Liver (tissue), 9 donors: ENCODE results near the gene SMAD7. TPM values are rescaled to one million over a fixed set of nuclear protein-coding genes. Genes with fewer than 3 reads are reported as not detected.

Experiments
- DNase-seq: peaks from one replicate; pipeline ENCODE4 v3.0.0-alpha.2; 2017; ENCODE audit warnings: low spot score
- H3K27ac ChIP-seq, 2 donors: one replicate each; pipeline ENCODE4 v1.7.0; 2013; ENCODE audit warnings: inconsistent platforms in 2 of 2, low read length in 2 of 2, control low read depth in 1 of 2, low read depth in 1 of 2, mild to moderate bottlenecking in 1 of 2
- H3K27me3 ChIP-seq, 4 donors: one replicate each; pipeline versions ENCODE4 v1.6.1 to v1.7.0; 2013; ENCODE audit warnings: low read length in 3 of 4, inconsistent platforms in 1 of 4, mild to moderate bottlenecking in 1 of 4, moderate library complexity in 1 of 4; ENCODE audit not compliant: control insufficient read depth in 4 of 4, insufficient read depth in 4 of 4
- H3K36me3 ChIP-seq, 4 donors: one replicate each; pipeline versions ENCODE4 v1.6.1 to v1.7.0; 2013; ENCODE audit warnings: low read length in 3 of 4, mild to moderate bottlenecking in 3 of 4, low read depth in 1 of 4, moderate library complexity in 1 of 4; ENCODE audit not compliant: control insufficient read depth in 4 of 4, insufficient read depth in 3 of 4
- H3K4me1 ChIP-seq, 4 donors: one replicate each; pipeline versions ENCODE4 v1.6.1 to v1.7.0; 2013; ENCODE audit warnings: low read length in 3 of 4, mild to moderate bottlenecking in 3 of 4, moderate library complexity in 1 of 4; ENCODE audit not compliant: control insufficient read depth in 4 of 4, insufficient read depth in 4 of 4
- H3K4me3 ChIP-seq, 3 donors: one replicate each; pipeline versions ENCODE4 v1.6.1 to v1.7.0; 2013; ENCODE audit warnings: low read length in 3 of 3, control low read depth in 1 of 3, low read depth in 1 of 3, mild to moderate bottlenecking in 1 of 3
- H3K9ac ChIP-seq, 2 donors: one replicate each; pipeline ENCODE4 v1.7.0; 2013; ENCODE audit warnings: low read length in 2 of 2, mild to moderate bottlenecking in 2 of 2, moderate library complexity in 2 of 2, control low read depth in 1 of 2, low read depth in 1 of 2
- H3K9me3 ChIP-seq, 4 donors: one replicate each; pipeline versions ENCODE4 v1.6.1 to v1.7.0; 2013; ENCODE audit warnings: low read length in 3 of 4; ENCODE audit not compliant: control insufficient read depth in 4 of 4
- FOXA2 ChIP-seq: IDR thresholded peaks from 2 replicates; pipeline ENCODE4 v1.6.1; 2016; ENCODE audit warnings: antibody characterized with exemption
- GABPA ChIP-seq, 2 donors: IDR thresholded peaks in 1 of 2; conservative IDR thresholded peaks in 1 of 2; 2 replicates each; pipeline ENCODE4 v1.6.1; 2016; ENCODE audit warnings: antibody characterized with exemption in 2 of 2, mild to moderate bottlenecking in 1 of 2, moderate library complexity in 1 of 2
- HNF4G ChIP-seq: IDR thresholded peaks from 2 replicates; pipeline ENCODE4 v1.6.1; 2016; ENCODE audit warnings: antibody characterized with exemption
- JUND ChIP-seq, 2 donors: IDR thresholded peaks; 2 replicates each; pipeline ENCODE4 v1.6.1; 2016; ENCODE audit warnings: antibody characterized with exemption in 2 of 2
- MAX ChIP-seq: IDR thresholded peaks from 2 replicates; pipeline ENCODE4 v1.6.1; 2016; ENCODE audit warnings: antibody characterized with exemption
- RAD21 ChIP-seq, 2 donors: IDR thresholded peaks; 2 replicates each; pipeline ENCODE4 v1.6.1; 2016; ENCODE audit warnings: antibody characterized with exemption in 2 of 2, mild to moderate bottlenecking in 2 of 2
- RXRA ChIP-seq, 2 donors: IDR thresholded peaks; 2 replicates each; pipeline ENCODE4 v1.6.1; 2017 to 2018; ENCODE audit warnings: antibody characterized with exemption in 2 of 2, mild to moderate bottlenecking in 1 of 2
- SP1 ChIP-seq: IDR thresholded peaks from 2 replicates; pipeline ENCODE4 v1.6.1; 2018; ENCODE audit warnings: antibody characterized with exemption, mild to moderate bottlenecking
- YY1 ChIP-seq: IDR thresholded peaks from 2 replicates; pipeline ENCODE4 v1.6.1; 2016; ENCODE audit warnings: antibody characterized with exemption, mild to moderate bottlenecking
- WGBS: extraction: QIAGEN DNeasy Blood & Tissue Kit; methylation state at CpG from one replicate; pipeline ENCODE4 v1.1.7; 2013; 5-methylcytosine and 5-hydroxymethylcytosine counted together
- polyA plus RNA-seq, 2 donors: library from polyadenylated mRNA; stranded (reverse) in 1 of 2; unstranded in 1 of 2; fragments of 200-250 nt in 1 of 2; fragments of >200 nt in 1 of 2; fragmentation: Nextera tagmentation in 1 of 2; extraction: Ambion mirVana in 1 of 2; gene quantifications; one replicate each; pipeline versions ENCODE4 v1.2.1 to v1.2.3, GENCODE V29; 2013 to 2015
- total RNA-seq, 2 donors: library from RNA; depleted of rRNA; stranded (reverse); fragments of >200 nt; gene quantifications; one replicate each; pipeline ENCODE4 v1.2.3, GENCODE V29; 2014
- TF ChIP-seq, protein P1 (sequence below): IDR thresholded peaks from 2 replicates; pipeline ENCODE4 v1.6.1; 2016; ENCODE audit warnings: antibody characterized with exemption, mild to moderate bottlenecking
- TF ChIP-seq, protein P2 (sequence below): IDR thresholded peaks from 2 replicates; pipeline ENCODE4 v1.6.1; 2016; ENCODE audit warnings: antibody characterized with exemption
- TF ChIP-seq, protein P3 (sequence below): IDR thresholded peaks from 2 replicates; pipeline ENCODE4 v1.6.1; 2016; ENCODE audit warnings: antibody characterized with exemption
- TF ChIP-seq, protein P4 (sequence below): fragments of 150-350 bp; IDR thresholded peaks from 2 replicates; pipeline ENCODE4 v1.5.1; 2017; ENCODE audit warnings: improper control_type of control experiment, low read depth, low read length; ENCODE audit not compliant: missing input control
- donor health status: healthy.
- donor health status: healthy.
- donor health status: healthy.
- donor health status: healthy.
- donor health status: healthy.

The SMAD7 gene, protein sequence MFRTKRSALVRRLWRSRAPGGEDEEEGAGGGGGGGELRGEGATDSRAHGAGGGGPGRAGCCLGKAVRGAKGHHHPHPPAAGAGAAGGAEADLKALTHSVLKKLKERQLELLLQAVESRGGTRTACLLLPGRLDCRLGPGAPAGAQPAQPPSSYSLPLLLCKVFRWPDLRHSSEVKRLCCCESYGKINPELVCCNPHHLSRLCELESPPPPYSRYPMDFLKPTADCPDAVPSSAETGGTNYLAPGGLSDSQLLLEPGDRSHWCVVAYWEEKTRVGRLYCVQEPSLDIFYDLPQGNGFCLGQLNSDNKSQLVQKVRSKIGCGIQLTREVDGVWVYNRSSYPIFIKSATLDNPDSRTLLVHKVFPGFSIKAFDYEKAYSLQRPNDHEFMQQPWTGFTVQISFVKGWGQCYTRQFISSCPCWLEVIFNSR
- total RNA-seq (10 to 100 TPM in 1 of 2 donors, 1 to 10 TPM in 1; 9.4 to 11.8 TPM), polyA plus RNA-seq (10 to 100 TPM in 1 of 2 donors, 1 to 10 TPM in 1; 3.2 to 10.7 TPM)

DNA sequence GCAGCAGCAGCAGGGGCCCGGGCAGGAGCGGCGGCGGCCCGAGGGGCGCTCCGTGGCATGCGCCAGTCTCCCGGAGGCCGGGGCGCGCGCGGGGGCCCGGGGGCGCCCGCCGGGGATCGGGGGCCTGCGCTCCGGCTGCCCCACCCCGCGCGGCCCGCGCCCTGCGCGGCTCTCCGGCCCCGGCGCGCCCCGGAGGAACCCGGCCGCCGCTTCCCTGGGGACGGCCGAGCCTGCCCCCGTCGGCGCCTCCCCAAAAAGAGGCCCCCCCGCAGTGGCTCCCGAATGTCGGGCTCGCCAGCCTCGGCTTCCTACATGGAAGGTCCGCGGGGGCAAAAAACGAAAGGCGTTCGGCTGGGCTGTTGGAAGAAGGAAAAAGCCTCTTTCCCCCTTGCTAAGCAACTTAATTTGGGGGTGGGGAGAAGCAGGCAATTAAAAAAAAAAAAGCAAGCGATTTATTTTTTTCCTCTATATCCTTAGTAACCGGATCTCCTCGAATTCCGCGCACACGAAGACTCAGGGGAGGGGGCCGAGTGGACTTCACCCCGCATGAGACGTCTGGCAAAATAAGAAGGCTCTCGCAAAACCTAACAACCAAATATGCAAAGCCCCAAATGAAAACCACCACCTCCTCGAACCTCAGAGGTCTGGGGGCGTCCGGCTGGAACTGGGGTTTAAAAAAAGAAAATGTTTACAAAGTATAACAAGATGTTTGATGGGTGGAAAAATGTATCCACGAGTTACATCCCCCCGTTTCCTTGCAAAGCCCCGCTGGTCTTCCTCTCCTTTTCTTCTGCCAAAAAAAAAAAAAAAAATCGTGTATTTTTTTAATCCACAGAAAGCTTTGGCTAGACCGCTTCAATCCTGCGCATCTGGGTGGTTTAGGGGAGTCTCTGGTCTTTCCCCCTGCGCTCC, at the start of gene SMAD7:
SMAD7 (minus strand) TSS at position 430 of the 912 bp plus-strand sequence. CDS start 541 bp downstream, outside the sequence.
- H3K4me3 ChIP-seq = peak within 1 kb of the TSS; percentile 79 to 88 (median 83)
- H3K36me3 ChIP-seq = no peaks in the 10 kb centered on the region
- H3K9me3 ChIP-seq = no peaks in the 10 kb centered on the region
- no peak for TF ChIP-seq HNF4G
- TF ChIP-seq MAX = no peak
- no peak for TF ChIP-seq YY1
- peak within 1 kb of the TSS; percentile 97 to 98 for H3K27ac ChIP-seq
- under 1% methylated on average over 71 of the region's 71 CpGs for WGBS
- H3K27me3 ChIP-seq = no peaks in the 10 kb centered on the region
- DNase-seq = no peak
- peak within 1 kb of the TSS; percentile 82 to 84 for H3K9ac ChIP-seq
- H3K4me1 ChIP-seq = peaks cover 2 to 35% (median 27%) of the 10 kb centered on the region in 4 donors

DNA sequence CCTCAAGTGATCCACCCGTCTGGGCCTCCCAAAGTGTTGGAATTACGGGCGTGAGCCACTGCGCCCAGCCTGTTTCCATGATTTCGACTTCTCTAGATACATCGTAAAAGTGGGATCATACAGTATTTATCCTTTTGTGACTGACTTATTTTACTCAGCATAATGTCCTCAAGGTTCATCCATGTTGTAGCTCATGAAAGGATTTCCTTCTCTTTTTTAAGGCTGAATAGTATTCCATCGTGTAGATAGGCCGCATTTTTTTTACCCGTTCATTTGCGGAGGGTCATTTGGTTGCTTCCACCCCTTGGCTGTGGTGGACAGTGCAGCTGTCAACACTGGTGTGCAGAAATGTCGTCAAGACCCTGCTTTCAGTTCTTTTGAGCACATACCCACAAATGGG, 48.8 kb upstream of the SMAD7 start:
- no peak for TF ChIP-seq FOXA2
- no peak for TF ChIP-seq HNF4G
- TF ChIP-seq RAD21 (IDR thresholded peaks at IDR 0.05) = no peak
- TF ChIP-seq JUND (IDR thresholded peaks at IDR 0.05) = no peak
- no peak for DNase-seq
- Histone ChIP-seq H3K4me1 (peaks cover 0 to 11% (median 7%) of the 10 kb centered on the region in 4 donors), H3K36me3 (no peaks in the 10 kb centered on the region), H3K27ac (no peak overlapping the region), H3K27me3 (no peaks in the 10 kb centered on the region), H3K9me3 (no peaks in the 10 kb centered on the region), H3K9ac (no peak overlapping the region), H3K4me3 (no peak overlapping the region)
- WGBS = 88% methylated on average over 11 of the region's 11 CpGs

DNA sequence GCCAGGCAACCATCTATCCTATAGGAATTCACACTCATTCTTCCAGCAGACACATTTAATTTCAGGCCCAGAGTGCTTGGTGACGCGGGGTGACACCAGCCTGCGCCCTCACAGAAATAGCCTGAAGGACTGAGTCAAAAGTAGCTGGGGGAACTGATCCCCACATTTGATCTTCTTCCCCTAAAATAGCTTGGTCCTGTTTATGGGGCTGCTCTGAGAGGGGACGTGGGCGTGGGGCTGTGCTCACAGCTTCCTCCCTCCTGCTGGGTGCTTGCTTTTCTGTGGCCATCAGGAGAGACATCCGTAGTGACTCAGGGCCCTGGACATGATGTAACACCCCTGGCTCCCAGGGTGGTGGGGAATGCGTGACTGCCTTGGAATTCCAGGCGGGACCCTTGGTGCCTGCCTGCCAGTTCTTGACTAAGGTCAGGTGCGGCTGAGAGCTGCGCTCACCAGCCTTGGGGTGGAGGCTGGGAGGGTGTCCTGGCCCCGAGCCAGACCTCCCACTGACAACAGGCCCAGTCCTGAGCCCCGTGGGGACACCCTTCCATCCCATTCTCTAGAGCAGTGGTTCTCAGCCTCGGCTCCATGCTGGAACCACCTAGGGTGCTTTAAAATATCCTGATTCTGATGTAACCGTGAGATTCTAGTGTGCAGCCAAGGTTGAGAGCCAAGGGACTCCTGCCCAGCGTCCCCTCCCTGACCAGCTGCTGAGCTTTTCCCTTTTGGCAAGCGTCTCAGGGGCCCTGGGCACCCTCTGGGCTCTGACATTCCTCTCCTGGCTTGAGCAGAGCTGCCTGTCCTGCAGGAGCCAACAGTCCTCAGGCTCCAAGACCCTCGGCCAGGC, 47.4 kb upstream of the SMAD7 start:
- H3K27me3 ChIP-seq = no peaks in the 10 kb centered on the region
- no peak overlapping the region for H3K9ac ChIP-seq
- no peaks in the 10 kb centered on the region for H3K9me3 ChIP-seq
- no peaks in the 10 kb centered on the region for H3K36me3 ChIP-seq
- TF ChIP-seq GABPA (IDR thresholded peaks at IDR 0.05 in 1 of 2, conservative IDR thresholded peaks at IDR 0.05 in 1 of 2) (no peak), SP1 (no peak), YY1 (no peak), RAD21 (IDR thresholded peaks at IDR 0.05) (no peak), JUND (IDR thresholded peaks at IDR 0.05) (no peak), RXRA (IDR thresholded peaks at IDR 0.05) (no peak)
- TF ChIP-seq, protein P1, sequence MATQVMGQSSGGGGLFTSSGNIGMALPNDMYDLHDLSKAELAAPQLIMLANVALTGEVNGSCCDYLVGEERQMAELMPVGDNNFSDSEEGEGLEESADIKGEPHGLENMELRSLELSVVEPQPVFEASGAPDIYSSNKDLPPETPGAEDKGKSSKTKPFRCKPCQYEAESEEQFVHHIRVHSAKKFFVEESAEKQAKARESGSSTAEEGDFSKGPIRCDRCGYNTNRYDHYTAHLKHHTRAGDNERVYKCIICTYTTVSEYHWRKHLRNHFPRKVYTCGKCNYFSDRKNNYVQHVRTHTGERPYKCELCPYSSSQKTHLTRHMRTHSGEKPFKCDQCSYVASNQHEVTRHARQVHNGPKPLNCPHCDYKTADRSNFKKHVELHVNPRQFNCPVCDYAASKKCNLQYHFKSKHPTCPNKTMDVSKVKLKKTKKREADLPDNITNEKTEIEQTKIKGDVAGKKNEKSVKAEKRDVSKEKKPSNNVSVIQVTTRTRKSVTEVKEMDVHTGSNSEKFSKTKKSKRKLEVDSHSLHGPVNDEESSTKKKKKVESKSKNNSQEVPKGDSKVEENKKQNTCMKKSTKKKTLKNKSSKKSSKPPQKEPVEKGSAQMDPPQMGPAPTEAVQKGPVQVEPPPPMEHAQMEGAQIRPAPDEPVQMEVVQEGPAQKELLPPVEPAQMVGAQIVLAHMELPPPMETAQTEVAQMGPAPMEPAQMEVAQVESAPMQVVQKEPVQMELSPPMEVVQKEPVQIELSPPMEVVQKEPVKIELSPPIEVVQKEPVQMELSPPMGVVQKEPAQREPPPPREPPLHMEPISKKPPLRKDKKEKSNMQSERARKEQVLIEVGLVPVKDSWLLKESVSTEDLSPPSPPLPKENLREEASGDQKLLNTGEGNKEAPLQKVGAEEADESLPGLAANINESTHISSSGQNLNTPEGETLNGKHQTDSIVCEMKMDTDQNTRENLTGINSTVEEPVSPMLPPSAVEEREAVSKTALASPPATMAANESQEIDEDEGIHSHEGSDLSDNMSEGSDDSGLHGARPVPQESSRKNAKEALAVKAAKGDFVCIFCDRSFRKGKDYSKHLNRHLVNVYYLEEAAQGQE = no peak
- TF ChIP-seq, protein P2, sequence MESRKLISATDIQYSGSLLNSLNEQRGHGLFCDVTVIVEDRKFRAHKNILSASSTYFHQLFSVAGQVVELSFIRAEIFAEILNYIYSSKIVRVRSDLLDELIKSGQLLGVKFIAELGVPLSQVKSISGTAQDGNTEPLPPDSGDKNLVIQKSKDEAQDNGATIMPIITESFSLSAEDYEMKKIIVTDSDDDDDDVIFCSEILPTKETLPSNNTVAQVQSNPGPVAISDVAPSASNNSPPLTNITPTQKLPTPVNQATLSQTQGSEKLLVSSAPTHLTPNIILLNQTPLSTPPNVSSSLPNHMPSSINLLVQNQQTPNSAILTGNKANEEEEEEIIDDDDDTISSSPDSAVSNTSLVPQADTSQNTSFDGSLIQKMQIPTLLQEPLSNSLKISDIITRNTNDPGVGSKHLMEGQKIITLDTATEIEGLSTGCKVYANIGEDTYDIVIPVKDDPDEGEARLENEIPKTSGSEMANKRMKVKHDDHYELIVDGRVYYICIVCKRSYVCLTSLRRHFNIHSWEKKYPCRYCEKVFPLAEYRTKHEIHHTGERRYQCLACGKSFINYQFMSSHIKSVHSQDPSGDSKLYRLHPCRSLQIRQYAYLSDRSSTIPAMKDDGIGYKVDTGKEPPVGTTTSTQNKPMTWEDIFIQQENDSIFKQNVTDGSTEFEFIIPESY = no peak
- TF ChIP-seq, protein P3, sequence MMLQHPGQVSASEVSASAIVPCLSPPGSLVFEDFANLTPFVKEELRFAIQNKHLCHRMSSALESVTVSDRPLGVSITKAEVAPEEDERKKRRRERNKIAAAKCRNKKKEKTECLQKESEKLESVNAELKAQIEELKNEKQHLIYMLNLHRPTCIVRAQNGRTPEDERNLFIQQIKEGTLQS = no peak
- TF ChIP-seq, protein P4, sequence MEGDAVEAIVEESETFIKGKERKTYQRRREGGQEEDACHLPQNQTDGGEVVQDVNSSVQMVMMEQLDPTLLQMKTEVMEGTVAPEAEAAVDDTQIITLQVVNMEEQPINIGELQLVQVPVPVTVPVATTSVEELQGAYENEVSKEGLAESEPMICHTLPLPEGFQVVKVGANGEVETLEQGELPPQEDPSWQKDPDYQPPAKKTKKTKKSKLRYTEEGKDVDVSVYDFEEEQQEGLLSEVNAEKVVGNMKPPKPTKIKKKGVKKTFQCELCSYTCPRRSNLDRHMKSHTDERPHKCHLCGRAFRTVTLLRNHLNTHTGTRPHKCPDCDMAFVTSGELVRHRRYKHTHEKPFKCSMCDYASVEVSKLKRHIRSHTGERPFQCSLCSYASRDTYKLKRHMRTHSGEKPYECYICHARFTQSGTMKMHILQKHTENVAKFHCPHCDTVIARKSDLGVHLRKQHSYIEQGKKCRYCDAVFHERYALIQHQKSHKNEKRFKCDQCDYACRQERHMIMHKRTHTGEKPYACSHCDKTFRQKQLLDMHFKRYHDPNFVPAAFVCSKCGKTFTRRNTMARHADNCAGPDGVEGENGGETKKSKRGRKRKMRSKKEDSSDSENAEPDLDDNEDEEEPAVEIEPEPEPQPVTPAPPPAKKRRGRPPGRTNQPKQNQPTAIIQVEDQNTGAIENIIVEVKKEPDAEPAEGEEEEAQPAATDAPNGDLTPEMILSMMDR = no peak
- no peak overlapping the region for H3K27ac ChIP-seq
- peaks cover 0 to 11% (median 7%) of the 10 kb centered on the region in 4 donors for H3K4me1 ChIP-seq
- DNase-seq = no peak
- no peak overlapping the region for H3K4me3 ChIP-seq
- WGBS = 79% methylated on average over 17 of the region's 17 CpGs
